GM21717 (cell line): ENCODE measurements around the gene CLDN16.

Experiments used
- ATAC-seq: cut with Tn5 transposase; IDR thresholded peaks from one replicate; pipeline ENCODE4 v1.9.1; 2021; ENCODE audit warnings: mild to moderate bottlenecking, moderate library complexity; ENCODE audit not compliant: unreplicated experiment

Gene CLDN16

DNA sequence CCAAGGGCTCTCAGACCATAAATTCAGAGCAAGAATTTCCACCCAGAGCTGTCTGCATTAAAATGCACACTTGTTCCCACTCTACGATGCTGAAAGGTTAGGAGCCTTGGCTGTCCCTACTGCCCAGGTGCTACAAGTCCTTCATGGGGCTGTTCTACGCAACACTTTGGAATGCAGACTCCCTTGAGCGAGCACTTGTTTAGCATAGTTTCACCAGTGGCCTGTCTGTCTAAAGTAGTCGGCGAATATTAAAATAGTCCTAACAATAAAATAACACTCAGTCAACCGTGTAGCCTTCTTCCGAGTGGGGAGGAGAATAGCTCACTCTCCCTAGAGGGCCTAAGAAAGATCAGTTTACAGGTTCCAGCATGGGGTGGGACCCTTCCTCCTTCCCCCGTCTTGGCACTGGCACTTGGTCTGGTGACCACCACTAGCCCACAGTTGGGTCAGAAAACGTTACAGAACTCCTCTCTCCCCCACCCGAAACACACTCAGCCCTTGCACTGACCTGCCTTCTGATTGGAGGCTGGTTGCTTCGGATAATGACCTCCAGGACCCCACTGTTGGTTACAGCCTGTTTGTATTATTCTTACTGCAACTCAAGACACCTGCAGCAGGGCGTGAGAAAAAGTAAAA, at the start of gene CLDN16:
Gene CLDN16, plus strand, starts transcription at position 586 of the 636 bp plus-strand sequence. CDS start 167 bp downstream, outside the sequence.
- ATAC-seq: no peak

DNA sequence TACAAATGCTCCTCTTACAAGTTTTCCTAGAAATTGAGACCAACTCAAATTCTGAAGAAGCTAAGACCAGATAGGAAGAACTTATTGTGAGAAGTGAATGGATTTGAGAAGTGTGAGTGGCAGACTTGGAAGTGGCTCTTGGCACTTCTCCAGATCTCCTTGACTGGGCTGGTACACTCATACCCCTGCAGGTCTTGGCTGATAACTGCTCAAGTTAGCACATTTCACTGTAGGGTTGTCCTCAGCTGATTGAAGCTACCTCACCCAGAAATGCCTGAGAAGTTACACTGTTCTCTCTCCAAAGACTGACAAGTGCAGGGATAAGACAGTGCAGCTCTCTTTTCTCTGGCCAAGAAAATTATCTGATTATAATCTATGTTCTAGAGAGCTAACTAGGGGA, 49.2 kb upstream of the CLDN16 start:
- ATAC-seq: no peak

DNA sequence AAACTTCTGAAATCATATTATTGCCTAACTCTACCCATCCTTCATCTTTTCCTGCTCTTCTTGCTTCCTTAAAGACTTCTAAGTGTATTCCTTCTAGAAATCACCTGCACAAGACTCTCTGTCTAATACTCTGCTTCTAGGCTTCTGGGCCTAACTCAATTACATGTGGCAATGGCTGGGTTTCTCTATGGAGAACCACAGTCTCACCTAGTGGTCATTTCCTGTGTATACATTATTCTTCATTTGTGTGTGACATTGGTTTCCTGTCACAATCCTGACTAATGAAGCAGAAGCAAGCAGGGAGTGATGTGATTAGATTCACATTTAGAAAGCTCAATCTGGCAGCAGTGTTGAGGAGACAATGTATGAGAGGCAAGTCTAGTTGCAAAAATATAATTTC, 48.8 kb upstream of the CLDN16 start:
- ATAC-seq: no peak

GRCh38 chr3:190340071-190340470, 47.9 kb upstream of the CLDN16 start:
- ATAC-seq: no peak

GRCh38 chr3:190345027-190345821, 42.7 kb upstream of the CLDN16 start:
- no peak for ATAC-seq

GRCh38 chr3:190345878-190346277, 42.1 kb upstream of the CLDN16 start:
- ATAC-seq: no peak

GRCh38 chr3:190346541-190346940, 41.4 kb upstream of the CLDN16 start:
- ATAC-seq: no peak

- ATAC-seq: no peak
Measured at GRCh38 chr3:190352861-190353457, 35.0 kb upstream of the CLDN16 start.

- no peak for ATAC-seq
Measured at GRCh38 chr3:190356246-190356645, 31.7 kb upstream of the CLDN16 start.

GRCh38 chr3:190357468-190357867, 30.5 kb upstream of the CLDN16 start:
- no peak for ATAC-seq

- no peak for ATAC-seq
Measured at GRCh38 chr3:190359813-190360212, 28.1 kb upstream of the CLDN16 start.

GRCh38 chr3:190360228-190360627, 27.7 kb upstream of the CLDN16 start:
- no peak for ATAC-seq

DNA sequence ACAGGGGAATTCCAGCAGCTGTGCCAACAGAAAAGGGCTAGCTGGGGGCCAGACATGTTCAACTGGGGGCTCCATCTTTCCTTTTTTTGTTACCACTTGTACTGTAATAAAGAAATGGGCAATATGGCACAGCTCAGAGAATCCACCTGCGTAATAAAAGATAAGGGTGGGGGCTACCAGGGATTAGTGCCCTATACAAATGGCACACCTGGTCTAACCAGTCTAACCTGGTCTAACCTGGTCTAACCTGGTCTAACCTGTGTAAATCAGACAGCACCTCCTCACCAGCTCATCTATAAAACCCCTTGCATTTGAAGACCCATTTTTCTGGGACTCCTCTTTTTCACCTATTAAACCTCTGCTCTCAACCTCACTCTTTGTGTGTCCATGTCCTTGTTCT, 26.2 kb upstream of the CLDN16 start:
- no peak for ATAC-seq

DNA sequence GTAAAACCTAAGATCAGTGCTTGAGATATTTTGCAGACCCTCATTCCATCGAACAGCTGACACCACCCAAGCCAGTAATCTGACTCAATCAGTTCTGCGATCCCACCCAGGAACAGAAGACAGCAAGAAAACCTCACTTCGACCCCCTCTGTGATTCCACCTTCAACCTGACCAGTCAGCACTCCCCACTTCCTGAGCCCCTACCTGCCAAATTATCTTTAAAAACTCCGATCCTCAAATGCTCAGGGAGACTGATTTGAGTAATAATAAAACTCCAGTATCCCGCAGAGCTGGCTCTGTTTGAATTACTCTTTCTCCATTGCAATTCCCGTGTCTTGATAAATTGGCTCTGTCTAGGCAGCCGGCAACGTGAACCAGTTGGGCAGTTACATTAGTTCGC, 25.7 kb upstream of the CLDN16 start:
- ATAC-seq: no peak

- ATAC-seq: no peak
Measured at GRCh38 chr3:190366133-190366532, 21.8 kb upstream of the CLDN16 start.

DNA sequence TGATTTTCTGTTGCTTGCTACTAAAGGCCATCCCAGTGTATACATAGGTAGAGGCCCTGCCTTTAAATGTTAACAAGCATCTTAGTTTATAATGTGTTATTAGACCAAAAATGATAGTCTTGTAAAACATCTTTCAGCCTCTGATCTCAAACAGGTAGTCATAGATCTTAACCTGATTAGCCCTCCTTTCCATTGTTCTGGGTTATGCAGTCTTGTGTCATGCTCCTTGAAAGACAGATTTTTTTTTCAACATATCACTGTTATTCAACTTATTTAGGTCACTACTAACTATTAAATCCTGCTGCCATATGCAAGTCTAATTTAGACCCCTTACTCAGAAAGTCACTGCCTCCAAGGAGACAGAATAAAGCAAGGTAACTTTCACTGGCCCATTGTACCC, 19.1 kb upstream of the CLDN16 start:
- no peak for ATAC-seq

DNA sequence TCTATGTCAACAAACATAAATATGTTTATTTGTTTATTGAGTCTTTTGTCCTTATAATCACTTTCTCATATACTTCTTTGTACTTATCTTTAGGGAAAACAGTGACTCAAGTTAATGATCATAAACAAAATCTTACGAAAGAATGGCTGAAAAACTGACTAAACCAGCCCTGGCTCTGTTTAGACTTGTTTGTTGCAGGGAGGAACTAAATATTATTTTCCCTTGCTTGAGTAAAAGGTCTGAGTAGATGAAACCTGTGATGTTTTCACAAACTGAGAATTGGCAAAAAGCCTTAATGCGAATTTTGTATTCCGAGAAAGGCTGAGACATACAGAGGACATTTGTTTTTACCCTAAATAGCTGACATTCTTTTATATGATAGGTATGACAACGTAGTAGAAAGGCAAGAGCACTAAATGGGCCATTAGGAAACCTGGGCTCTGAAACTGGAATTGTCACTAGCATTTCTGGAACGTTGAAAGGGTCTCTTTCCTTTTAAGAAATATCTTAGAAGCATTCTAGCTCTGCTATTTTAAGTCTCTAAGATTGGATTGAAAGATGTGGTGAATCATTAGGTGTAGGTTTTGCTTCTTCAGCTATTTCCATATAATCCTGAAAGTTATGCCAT, 18.2 kb upstream of the CLDN16 start:
- no peak for ATAC-seq

GRCh38 chr3:190370369-190370768, 17.6 kb upstream of the CLDN16 start:
- no peak for ATAC-seq

DNA sequence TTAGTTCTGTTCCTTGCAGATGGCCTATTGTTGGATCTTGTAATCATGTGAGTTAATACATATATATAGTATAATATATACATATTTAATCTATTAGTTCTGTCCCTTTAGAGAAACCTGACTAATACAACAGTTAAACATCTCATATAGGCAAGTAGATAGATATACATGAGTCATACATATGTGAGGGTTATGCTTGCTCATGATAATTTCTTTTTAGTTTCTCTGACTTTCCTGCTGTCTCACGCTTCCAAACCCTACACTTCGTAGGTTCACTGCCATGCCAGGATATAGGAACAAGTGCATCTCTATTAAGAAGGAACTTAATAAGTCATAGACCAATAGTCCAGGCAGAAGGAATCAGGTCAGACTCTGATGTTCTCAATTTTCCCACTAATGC, 16.8 kb upstream of the CLDN16 start:
- no peak for ATAC-seq

- no peak for ATAC-seq
Measured at GRCh38 chr3:190375246-190375645, 12.7 kb upstream of the CLDN16 start.

- ATAC-seq: no peak
Measured at GRCh38 chr3:190375671-190376070, 12.3 kb upstream of the CLDN16 start.
